ENCODE measurements around the gene IFTAP. TPM values are rescaled to one million over a fixed set of nuclear protein-coding genes. Genes with fewer than 3 reads are reported as not detected.

IFTAP gene
- total RNA-seq, 1 experiment from 2014 or later, result 13.8 TPM

DNA sequence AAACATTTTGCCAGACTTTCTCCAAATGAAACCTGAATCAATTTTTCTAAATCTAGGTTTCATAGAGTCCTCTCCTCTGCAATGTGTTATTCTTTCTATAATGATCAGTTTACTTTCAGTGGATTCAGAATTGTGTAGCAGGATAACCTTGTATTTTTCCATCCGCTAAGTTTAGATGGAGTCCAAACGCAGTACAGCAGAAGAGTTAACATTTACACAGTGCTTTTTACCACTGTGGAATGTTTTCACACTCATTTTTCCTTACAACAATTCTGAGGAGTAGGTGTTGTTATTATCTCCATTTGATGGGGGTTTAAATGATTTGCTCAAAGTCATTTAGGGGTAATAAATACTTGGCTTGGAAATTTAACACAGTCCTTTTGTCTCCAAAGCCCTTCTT lies 16.9 kb upstream of the IFTAP start:
- BruUV-seq (replicated peaks), result no TSS peak
- Histone ChIP-seq H4K20me1 (ENCODE audit: insufficient read depth) (no peaks in the 10 kb centered on the region; the same call in 1 of the 2 replicates), H3K36me3 (ENCODE audit: control insufficient read depth in 1 of 2, insufficient read depth in 2 of 2, low read length in 2 of 2) (no peaks in the 10 kb centered on the region), H3K27me3 (ENCODE audit: insufficient read depth, low read length) (peaks cover 9% of the 10 kb centered on the region; the same call in 1 of the 2 replicates), H3K9me3 (ENCODE audit: control insufficient read depth in 1 of 2, insufficient read depth in 1 of 2, low read depth in 1 of 2, low read length in 2 of 2) (no peaks in the 10 kb centered on the region; a peak in 1 of 4 replicates), H3K4me3 (replicated peaks in 1 of 2; ENCODE audit: low read depth in 1 of 2, low read length in 2 of 2) (no peak overlapping the region), H3K79me2 (ENCODE audit: insufficient read depth, low read length) (no peaks in the 10 kb centered on the region), H3K4me2 (ENCODE audit: low read length) (no peak overlapping the region), H3K27ac (ENCODE audit: low read depth, low read length) (no peak overlapping the region), H2AFZ (ENCODE audit: low read depth, low read length, poor library complexity, severe bottlenecking) (no peak overlapping the region), H3K9ac (ENCODE audit: low read length) (no peak overlapping the region), H3K9me2 (ENCODE audit: insufficient read depth) (no peaks in the 10 kb centered on the region), H3K4me1 (ENCODE audit: control insufficient read depth in 1 of 2, insufficient read depth in 2 of 2, low read length in 2 of 2) (no peaks in the 10 kb centered on the region)
- ChIA-PET CTCF (interaction anchor here (0.9 kb wide), 2 partner anchors 13 to 169 kb away, joined by 3 to 5 read pairs; no protein-coding TSS in a partner anchor), RAD21 (ENCODE audit: low non-redundant PET in 1 of 2, low total read pairs in 2 of 2, uncharacterized antibody in 2 of 2, unreplicated experiment in 2 of 2) (no interaction called here), POLR2A (no interaction called here)
- TF ChIP-seq EZH2phosphoT487 (IDR thresholded peaks at IDR 0.05; ENCODE audit: borderline replicate concordance), result no peak
- no peak for TF ChIP-seq ELF1 (IDR thresholded peaks at IDR 0.05; ENCODE audit: borderline replicate concordance, low read depth)
- TF ChIP-seq RAD21 (IDR thresholded peaks at IDR 0.05; ENCODE audit: low read depth), result no peak
- no peak for TF ChIP-seq CBX3 (IDR thresholded peaks at IDR 0.05; ENCODE audit: low read depth)
- no peak for TF ChIP-seq ZBTB33 (IDR thresholded peaks at IDR 0.05; ENCODE audit: extremely low read depth, insufficient replicate concordance, low read length)
- intact Hi-C loops (cut with micrococcal nuclease), result no loop called here
- ATAC-seq (no peak), DNase-seq (ENCODE audit: low read depth, low spot score) (no peak)

- BruUV-seq (replicated peaks), result no TSS peak
- H4K20me1 ChIP-seq (ENCODE audit: insufficient read depth), result no peaks in the 10 kb centered on the region; the same call in 1 of the 2 replicates
- ATAC-seq (no peak), DNase-seq (ENCODE audit: low read depth, low spot score) (no peak)
- H3K9me3 ChIP-seq (ENCODE audit: control insufficient read depth in 1 of 2, insufficient read depth in 1 of 2, low read depth in 1 of 2, low read length in 2 of 2), result no peaks in the 10 kb centered on the region; a peak in 1 of 4 replicates
- no peaks in the 10 kb centered on the region for H3K4me1 ChIP-seq (ENCODE audit: control insufficient read depth in 1 of 2, insufficient read depth in 2 of 2, low read length in 2 of 2)
- TF ChIP-seq RAD21 (IDR thresholded peaks at IDR 0.05; ENCODE audit: low read depth), result no peak
- TF ChIP-seq ZFX (IDR thresholded peaks at IDR 0.05), result no peak
- ChIA-PET CTCF (no interaction called here), POLR2A (no interaction called here), RAD21 (ENCODE audit: low non-redundant PET in 1 of 2, low total read pairs in 2 of 2, uncharacterized antibody in 2 of 2, unreplicated experiment in 2 of 2) (no interaction called here)
- no peak overlapping the region for H3K9ac ChIP-seq (ENCODE audit: low read length)
- H3K4me2 ChIP-seq (ENCODE audit: low read length), result no peak overlapping the region
- no peak overlapping the region for H2AFZ ChIP-seq (ENCODE audit: low read depth, low read length, poor library complexity, severe bottlenecking)
- peaks cover 5% of the 10 kb centered on the region; the same call in 1 of the 2 replicates for H3K27me3 ChIP-seq (ENCODE audit: insufficient read depth, low read length)
- no peaks in the 10 kb centered on the region for H3K36me3 ChIP-seq (ENCODE audit: control insufficient read depth in 1 of 2, insufficient read depth in 2 of 2, low read length in 2 of 2)
- intact Hi-C loops (cut with micrococcal nuclease), result no loop called here
- H3K9me2 ChIP-seq (ENCODE audit: insufficient read depth), result no peaks in the 10 kb centered on the region
- H3K27ac ChIP-seq (ENCODE audit: low read depth, low read length), result no peak overlapping the region
- no peaks in the 10 kb centered on the region for H3K79me2 ChIP-seq (ENCODE audit: insufficient read depth, low read length)
- no peak overlapping the region for H3K4me3 ChIP-seq (replicated peaks in 1 of 2; ENCODE audit: low read depth in 1 of 2, low read length in 2 of 2)
Observed at GRCh38 chr11:36577859-36578258, 16.4 kb upstream of the IFTAP start.
